HepG2 (cell line): ENCODE results near the gene KCTD14.

Experiments used
- AHR ChIP-seq: IDR thresholded peaks from 2 replicates; pipeline ENCODE4 v1.6.1; 2018; ENCODE audit warnings: missing genetic modification reagents, missing compliant biosample characterization
- FOXP1 ChIP-seq, 2 experiments: fragments of 450-650 bp in 1 of 2; IDR thresholded peaks; 2 replicates each; pipeline ENCODE4 v1.6.1; 2017 to 2018; ENCODE audit warnings: antibody characterized with exemption in 1 of 2
- HMGXB4 ChIP-seq, 2 experiments: sonication (generic) in 1 of 2; formaldehyde crosslinking in 1 of 2; IDR thresholded peaks; 2 replicates each; pipeline versions ENCODE4 v1.4.0 to v1.6.1; 2018 to 2020; ENCODE audit warnings: missing genetic modification reagents in 2 of 2, borderline replicate concordance in 1 of 2, low read depth in 1 of 2, mild to moderate bottlenecking in 1 of 2, missing biosample characterization in 1 of 2
- NBN ChIP-seq: fragments of 450-650 bp; conservative IDR thresholded peaks from 2 replicates; pipeline ENCODE4 v1.6.1; 2017
- ZNF292 ChIP-seq: sonication (generic); formaldehyde crosslinking; IDR thresholded peaks from 2 replicates; pipeline ENCODE4 v1.8.1; 2022; ENCODE audit warnings: mild to moderate bottlenecking, low read depth, missing genetic modification reagents, borderline replicate concordance
- ZNF350 ChIP-seq: sonication (generic); formaldehyde crosslinking; IDR thresholded peaks from 2 replicates; pipeline ENCODE4 v1.4.0; 2020; ENCODE audit warnings: mild to moderate bottlenecking, low read depth, missing genetic modification reagents, borderline replicate concordance

DNA sequence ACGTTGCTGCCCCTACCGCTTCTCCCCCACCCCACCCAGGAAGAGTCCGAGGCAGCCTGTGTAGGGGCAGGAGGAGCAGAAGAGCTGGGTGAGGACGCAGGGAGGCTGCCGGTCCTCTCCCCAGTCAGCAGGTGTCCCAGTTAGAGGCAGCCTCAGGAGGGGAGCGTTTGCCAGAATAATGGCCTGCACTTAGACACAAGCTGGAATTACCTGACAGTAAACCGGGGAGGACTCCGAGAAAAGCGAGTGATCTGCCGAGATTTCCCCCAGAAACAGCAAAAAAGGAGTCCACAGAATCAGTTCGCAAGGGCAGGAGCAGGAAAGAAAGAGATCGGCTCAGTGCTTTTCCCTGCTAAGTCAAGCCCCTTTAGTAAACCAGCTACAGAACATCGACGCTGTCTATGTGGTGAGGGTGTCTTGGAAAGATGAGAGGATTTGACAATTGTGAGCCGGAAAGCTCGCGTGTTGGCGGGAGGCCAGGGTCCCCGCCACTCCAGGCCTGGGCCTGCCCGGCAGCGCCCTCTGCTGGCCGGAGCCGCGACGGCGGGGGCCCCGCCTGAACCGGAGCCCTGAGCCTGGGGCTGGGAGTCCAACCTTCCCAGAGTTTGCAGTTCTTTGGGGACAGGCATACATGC is 22.9 kb upstream of the KCTD14 start:
- TF ChIP-seq ZNF350 = peak; percentile 85; the same call in 1 of the 2 replicates
- peak; percentile 35; the same call in 1 of the 2 replicates for TF ChIP-seq ZNF292 (CRISPR knock-in tag)
- no peak for TF ChIP-seq NBN
- TF ChIP-seq AHR (CRISPR knock-in tag) = no peak
- TF ChIP-seq HMGXB4 (CRISPR knock-in tag; IDR thresholded peaks at IDR 0.05; ENCODE audit: borderline replicate concordance in 1 of 2, low read depth in 1 of 2) = peak; percentile 92 to 96
- no peak for TF ChIP-seq FOXP1 (IDR thresholded peaks at IDR 0.05)
- TF ChIP-seq FOXP1 (CRISPR knock-in tag; IDR thresholded peaks at IDR 0.05) = no peak
